Osteocyte (in vitro differentiated cells): ENCODE measurements around the gene HOXB13. TPM values are rescaled to one million over a fixed set of nuclear protein-coding genes. Genes with fewer than 3 reads are reported as not detected.

ENCODE experiments used
- DNase-seq: peaks from one replicate; pipeline ENCODE4 v3.0.0; 2021; ENCODE audit warnings: mixed read lengths; ENCODE audit not compliant: unreplicated experiment; ENCODE audit errors: extremely low spot score
- H3K27ac Mint-ChIP-seq: one replicate; pipeline ENCODE4 v1.8.0; 2021; ENCODE audit warnings: mild to moderate bottlenecking, mixed read lengths; ENCODE audit not compliant: unreplicated experiment
- H3K27me3 Mint-ChIP-seq: one replicate; pipeline ENCODE4 v1.8.0; 2021; ENCODE audit warnings: mixed read lengths; ENCODE audit not compliant: unreplicated experiment
- H3K36me3 Mint-ChIP-seq: one replicate; pipeline ENCODE4 v1.8.0; 2021; ENCODE audit warnings: mixed read lengths; ENCODE audit not compliant: unreplicated experiment
- H3K4me1 Mint-ChIP-seq: one replicate; pipeline ENCODE4 v1.8.0; 2021; ENCODE audit warnings: mixed read lengths; ENCODE audit not compliant: unreplicated experiment
- H3K4me3 Mint-ChIP-seq: one replicate; pipeline ENCODE4 v1.8.0; 2021; ENCODE audit warnings: mild to moderate bottlenecking, moderate library complexity, mixed read lengths; ENCODE audit not compliant: unreplicated experiment
- H3K9me3 Mint-ChIP-seq: one replicate; pipeline ENCODE4 v1.8.0; 2021; ENCODE audit warnings: mixed read lengths; ENCODE audit not compliant: unreplicated experiment
- CTCF ChIP-seq: fragments of 200-600 bp; sonication (generic); IDR thresholded peaks from 2 replicates; pipeline ENCODE4 v1.5.0; 2021; ENCODE audit warnings: antibody characterized with exemption, mild to moderate bottlenecking, moderate library complexity
- total RNA-seq: library from RNA; stranded (reverse); gene quantifications from 2 replicates; pipeline ENCODE4 v1.2.1, GENCODE V29; 2021

The HOXB13 gene
- total RNA-seq, 1 donor from 2014 or later, result not detected

DNA sequence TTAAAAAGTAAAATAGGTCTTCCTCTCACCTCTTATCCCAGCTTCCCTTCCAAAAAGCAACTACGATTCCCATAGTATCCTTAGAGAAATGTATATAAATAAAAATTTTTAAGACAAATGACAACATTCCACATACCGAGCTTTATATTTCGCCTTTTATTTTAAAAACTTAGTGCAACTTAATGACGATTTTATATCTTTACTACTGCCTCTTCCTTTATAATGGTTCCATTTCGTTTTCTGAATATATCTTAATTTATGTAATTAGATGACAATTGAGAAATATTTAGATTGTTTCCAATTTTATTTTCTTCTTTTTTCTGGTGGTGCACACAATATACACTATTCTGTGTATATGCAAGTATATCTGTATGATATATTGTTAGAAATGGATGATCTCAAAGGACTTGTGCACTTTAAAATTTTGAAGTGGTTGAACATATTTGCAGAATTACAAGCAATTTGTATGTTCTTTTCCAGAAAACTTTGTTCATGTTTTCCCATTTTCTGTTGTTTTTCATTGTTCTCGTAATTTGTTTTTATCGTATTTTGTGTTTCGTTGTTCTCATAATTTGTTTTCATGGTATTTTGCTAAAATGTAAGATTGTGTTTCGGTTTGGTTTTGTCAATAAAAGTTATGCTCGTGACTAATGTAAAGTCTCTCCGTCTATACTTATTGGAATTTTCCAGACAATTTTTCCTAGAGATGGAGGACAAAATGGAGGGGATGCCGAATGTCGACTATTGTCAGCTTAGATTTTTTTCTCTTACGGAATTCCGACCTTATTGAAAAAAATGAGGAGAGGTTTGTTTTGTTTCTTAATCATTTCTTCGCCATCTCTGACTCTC lies 20.4 kb upstream of the HOXB13 start:
- Mint-ChIP-seq H3K36me3 (no peaks in the 10 kb centered on the region), H3K4me1 (no peaks in the 10 kb centered on the region), H3K4me3 (no peak overlapping the region), H3K9me3 (no peaks in the 10 kb centered on the region), H3K27ac (no peak overlapping the region), H3K27me3 (peaks cover 93% of the 10 kb centered on the region)
- no peak for TF ChIP-seq CTCF
- DNase-seq, result no peak

- no peak overlapping the region for H3K27ac Mint-ChIP-seq
- no peak for TF ChIP-seq CTCF
- peaks cover 93% of the 10 kb centered on the region for H3K27me3 Mint-ChIP-seq
- H3K4me3 Mint-ChIP-seq, result no peak overlapping the region
- no peaks in the 10 kb centered on the region for H3K4me1 Mint-ChIP-seq
- H3K9me3 Mint-ChIP-seq, result no peaks in the 10 kb centered on the region
- no peaks in the 10 kb centered on the region for H3K36me3 Mint-ChIP-seq
- DNase-seq, result no peak
Measured at GRCh38 chr17:48747445-48748363, 19.2 kb upstream of the HOXB13 start.

DNA sequence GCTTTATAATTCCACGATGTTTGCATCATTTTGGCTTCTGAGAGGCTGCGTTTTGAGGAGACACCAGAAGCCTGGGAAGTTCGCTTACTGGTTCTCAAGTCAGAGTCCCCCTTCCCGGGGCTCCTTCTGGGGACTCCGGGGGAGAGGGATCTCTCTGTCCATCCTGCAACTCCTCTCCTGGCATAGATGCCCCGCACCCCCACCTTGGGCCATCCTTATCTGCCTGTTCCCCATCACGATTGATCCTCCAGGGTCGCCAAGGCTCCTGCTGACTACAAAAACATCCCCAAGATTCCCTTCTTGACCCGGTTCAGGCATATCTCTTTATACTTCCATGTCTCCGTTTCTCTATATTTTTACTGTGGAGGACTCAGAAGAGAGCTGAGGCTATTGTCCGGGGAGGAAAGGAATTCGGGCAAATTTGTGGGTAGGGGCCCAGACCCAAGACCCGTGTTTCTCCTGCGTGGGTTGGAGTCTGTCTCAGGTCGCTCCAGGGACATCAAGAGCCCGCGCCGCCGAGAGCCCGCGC lies 18.4 kb upstream of the HOXB13 start:
- no peak overlapping the region for H3K4me3 Mint-ChIP-seq
- H3K4me1 Mint-ChIP-seq, result no peaks in the 10 kb centered on the region
- H3K36me3 Mint-ChIP-seq, result no peaks in the 10 kb centered on the region
- peaks cover 94% of the 10 kb centered on the region for H3K27me3 Mint-ChIP-seq
- TF ChIP-seq CTCF, result no peak
- DNase-seq, result no peak
- H3K9me3 Mint-ChIP-seq, result no peaks in the 10 kb centered on the region
- H3K27ac Mint-ChIP-seq, result no peak overlapping the region

GRCh38 chr17:48745381-48746275 lies 17.1 kb upstream of the HOXB13 start:
- Mint-ChIP-seq H3K4me3 (no peak overlapping the region), H3K27ac (no peak overlapping the region), H3K4me1 (no peaks in the 10 kb centered on the region), H3K9me3 (no peaks in the 10 kb centered on the region), H3K36me3 (no peaks in the 10 kb centered on the region), H3K27me3 (peaks cover 91% of the 10 kb centered on the region)
- no peak for DNase-seq
- TF ChIP-seq CTCF, result no peak
